ENCODE measurements around the gene UGT2B17.
"Not testable (repeated sequence)": the region's sequence is repeated elsewhere in the genome, so short reads cannot be mapped to it uniquely, and the experiment has no call there.

- TF ChIP-seq ZNF592 (IDR thresholded peaks at IDR 0.05); EGR1 (IDR thresholded peaks at IDR 0.05; ENCODE audit: borderline replicate concordance in 1 of 2, low read depth in 2 of 2, low read length in 2 of 2); CUX1 (IDR thresholded peaks at IDR 0.05; ENCODE audit: insufficient replicate concordance, low read depth, low read length); KLF5 (IDR thresholded peaks at IDR 0.05; ENCODE audit: partially characterized antibody); EP300 (IDR thresholded peaks at IDR 0.05; ENCODE audit: borderline replicate concordance in 1 of 2, control insufficient read depth in 1 of 2, low read depth in 2 of 2, low read length in 2 of 2); POLR2AphosphoS5 (IDR thresholded peaks at IDR 0.05; ENCODE audit: low read length); CREM (IDR thresholded peaks at IDR 0.05; ENCODE audit: low read depth); CTCF (IDR thresholded peaks at IDR 0.05 in 2 of 3, conservative IDR thresholded peaks at IDR 0.05 in 1 of 3; ENCODE audit: control insufficient read depth in 2 of 3, extremely low read depth in 1 of 3, insufficient read depth in 1 of 3, low read depth in 3 of 3, low read length in 3 of 3); POLR2AphosphoS2 (IDR thresholded peaks at IDR 0.05; ENCODE audit: low read depth, low read length); USF2 (IDR thresholded peaks at IDR 0.05; ENCODE audit: borderline replicate concordance, low read depth, low read length); STAT3 (IDR thresholded peaks at IDR 0.05; ENCODE audit: low read depth, low read length); POLR2A (IDR thresholded peaks at IDR 0.05; ENCODE audit: low read depth, low read length); EZH2 (IDR thresholded peaks at IDR 0.05; ENCODE audit: borderline replicate concordance, control insufficient read depth, low read depth, low read length); SMC3 (IDR thresholded peaks at IDR 0.05; ENCODE audit: borderline replicate concordance, low read length): not testable (repeated sequence)
Observed at GRCh38 chr4:68566364-68566763, 9.8 kb downstream of the UGT2B17 start.
